ENCODE results near the gene AUTS2. TPM values are rescaled to one million over a fixed set of nuclear protein-coding genes. Genes with fewer than 3 reads are reported as not detected.

Gene AUTS2
- total RNA-seq, 1 experiment from 2014 or later, result 2.2 TPM

GRCh38 chr7:69789563-69789962 is 191.3 kb downstream of the AUTS2 start:
- Histone ChIP-seq H3K27me3 (no peaks in the 10 kb centered on the region), H3K9me3 (no peaks in the 10 kb centered on the region), H3K36me3 (no peaks in the 10 kb centered on the region), H3K4me3 (no peak overlapping the region)
- DNase-seq, result no peak

- Histone ChIP-seq H3K27me3 (no peaks in the 10 kb centered on the region), H3K4me3 (no peak overlapping the region), H3K36me3 (no peaks in the 10 kb centered on the region), H3K9me3 (no peaks in the 10 kb centered on the region)
- no peak for DNase-seq
Observed at GRCh38 chr7:69790977-69791724, 192.9 kb downstream of the AUTS2 start.

GRCh38 chr7:69791739-69792138 is 193.5 kb downstream of the AUTS2 start:
- no peaks in the 10 kb centered on the region for H3K36me3 ChIP-seq
- no peak overlapping the region for H3K4me3 ChIP-seq
- no peaks in the 10 kb centered on the region for H3K27me3 ChIP-seq
- DNase-seq, result no peak
- no peaks in the 10 kb centered on the region for H3K9me3 ChIP-seq

- no peak overlapping the region for H3K4me3 ChIP-seq
Observed at GRCh38 chr7:69795932-69796331, 197.7 kb downstream of the AUTS2 start.

GRCh38 chr7:69796416-69796815 is 198.1 kb downstream of the AUTS2 start:
- Histone ChIP-seq H3K27me3 (no peaks in the 10 kb centered on the region), H3K4me3 (no peak overlapping the region), H3K36me3 (no peaks in the 10 kb centered on the region), H3K9me3 (no peaks in the 10 kb centered on the region)
- DNase-seq, result no peak

More at GRCh38 chr7:69795932-69796331, 197.7 kb downstream of the AUTS2 start:
- Histone ChIP-seq H3K36me3 (no peaks in the 10 kb centered on the region), H3K9me3 (no peaks in the 10 kb centered on the region), H3K27me3 (no peaks in the 10 kb centered on the region)
- no peak for DNase-seq

GRCh38 chr7:69799048-69799697 is 200.9 kb downstream of the AUTS2 start:
- H3K9me3 ChIP-seq, result no peaks in the 10 kb centered on the region
- DNase-seq, result no peak

GRCh38 chr7:69799990-69800389 is 201.7 kb downstream of the AUTS2 start:
- no peak for DNase-seq
- no peaks in the 10 kb centered on the region for H3K9me3 ChIP-seq
- H3K36me3 ChIP-seq, result no peaks in the 10 kb centered on the region
- H3K4me3 ChIP-seq, result no peak overlapping the region
- H3K27me3 ChIP-seq, result no peaks in the 10 kb centered on the region

More at GRCh38 chr7:69799048-69799697, 200.9 kb downstream of the AUTS2 start:
- H3K27me3 ChIP-seq, result no peaks in the 10 kb centered on the region
- H3K36me3 ChIP-seq, result no peaks in the 10 kb centered on the region
- H3K4me3 ChIP-seq, result no peak overlapping the region

- no peaks in the 10 kb centered on the region for H3K36me3 ChIP-seq
- H3K9me3 ChIP-seq, result no peaks in the 10 kb centered on the region
- no peaks in the 10 kb centered on the region for H3K27me3 ChIP-seq
- H3K4me3 ChIP-seq, result no peak overlapping the region
- peak; percentile 7 for DNase-seq
Observed at GRCh38 chr7:69800495-69800894, 202.2 kb downstream of the AUTS2 start.

- DNase-seq, result no peak
- no peaks in the 10 kb centered on the region for H3K36me3 ChIP-seq
- no peaks in the 10 kb centered on the region for H3K27me3 ChIP-seq
- H3K9me3 ChIP-seq, result no peaks in the 10 kb centered on the region
- no peak overlapping the region for H3K4me3 ChIP-seq
Observed at GRCh38 chr7:69801729-69802682, 203.7 kb downstream of the AUTS2 start.

- Histone ChIP-seq H3K9me3 (no peaks in the 10 kb centered on the region), H3K27me3 (no peaks in the 10 kb centered on the region), H3K4me3 (no peak overlapping the region), H3K36me3 (no peaks in the 10 kb centered on the region)
- DNase-seq, result no peak
Observed at GRCh38 chr7:69803699-69804516, 205.6 kb downstream of the AUTS2 start.

- H3K27me3 ChIP-seq, result no peaks in the 10 kb centered on the region
- H3K36me3 ChIP-seq, result no peaks in the 10 kb centered on the region
- H3K9me3 ChIP-seq, result no peaks in the 10 kb centered on the region
- no peak overlapping the region for H3K4me3 ChIP-seq
- DNase-seq, result no peak
Observed at GRCh38 chr7:69804962-69805361, 206.7 kb downstream of the AUTS2 start.

- DNase-seq, result no peak
- H3K9me3 ChIP-seq, result no peaks in the 10 kb centered on the region
- no peak overlapping the region for H3K4me3 ChIP-seq
- no peaks in the 10 kb centered on the region for H3K27me3 ChIP-seq
- H3K36me3 ChIP-seq, result no peaks in the 10 kb centered on the region
Observed at GRCh38 chr7:69808391-69808790, 210.1 kb downstream of the AUTS2 start.

- H3K9me3 ChIP-seq, result no peaks in the 10 kb centered on the region
- H3K4me3 ChIP-seq, result no peak overlapping the region
- DNase-seq, result no peak
- H3K36me3 ChIP-seq, result no peaks in the 10 kb centered on the region
- no peaks in the 10 kb centered on the region for H3K27me3 ChIP-seq
Observed at GRCh38 chr7:69811476-69812308, 213.4 kb downstream of the AUTS2 start.

GRCh38 chr7:69812756-69813155 is 214.5 kb downstream of the AUTS2 start:
- H3K9me3 ChIP-seq, result no peaks in the 10 kb centered on the region
- no peak overlapping the region for H3K4me3 ChIP-seq
- H3K27me3 ChIP-seq, result no peaks in the 10 kb centered on the region
- DNase-seq, result no peak
- H3K36me3 ChIP-seq, result no peaks in the 10 kb centered on the region

GRCh38 chr7:69813637-69814240 is 215.5 kb downstream of the AUTS2 start:
- no peak for DNase-seq
- H3K36me3 ChIP-seq, result no peaks in the 10 kb centered on the region

More at GRCh38 chr7:69813637-69814240, 215.5 kb downstream of the AUTS2 start:
- H3K4me3 ChIP-seq, result no peak overlapping the region
- no peaks in the 10 kb centered on the region for H3K9me3 ChIP-seq
- no peaks in the 10 kb centered on the region for H3K27me3 ChIP-seq

Measured in MG63 (cell line).